Panc1 (cell line): Measurements from ENCODE around the gene KANK4.

Experiments used
- CTCF ChIP-seq: fragments of 450-650 bp; IDR thresholded peaks from 2 replicates; pipeline ENCODE4 v1.5.1; 2017; ENCODE audit warnings: mild to moderate bottlenecking
- POLR2AphosphoS5 ChIP-seq: IDR thresholded peaks from 2 replicates; pipeline ENCODE4 v1.6.1; 2012; ENCODE audit warnings: mild to moderate bottlenecking, low read depth, low read length, moderate library complexity
- TCF7L2 ChIP-seq: IDR thresholded peaks from 2 replicates; pipeline ENCODE4 v1.6.1; 2011; ENCODE audit warnings: mild to moderate bottlenecking, low read depth, low read length, inconsistent platforms

- TF ChIP-seq POLR2AphosphoS5: no peak
- TF ChIP-seq CTCF: no peak
- no peak for TF ChIP-seq TCF7L2
Measured at GRCh38 chr1:62235576-62235975, 83.7 kb downstream of the KANK4 start.
